Psoas muscle (tissue), 8 donors: ENCODE measurements around the gene BCAS4. TPM values are rescaled to one million over a fixed set of nuclear protein-coding genes. Genes with fewer than 3 reads are reported as not detected.

ENCODE experiments used
- ATAC-seq, 4 donors: fragments of 200-7000 bp; cut with Tn5 transposase; one replicate each; pipeline ENCODE4 v1.9.1; 2020; ENCODE audit warnings: moderate library complexity in 3 of 4, mild to moderate bottlenecking in 2 of 4
- DNase-seq, 2 donors: peaks; one replicate each; pipeline ENCODE4 v3.0.0-alpha.2; 2020
- H3K27ac ChIP-seq: fragments of 200-600 bp; one replicate; pipeline ENCODE4 v1.8.0; 2022
- H3K27me3 ChIP-seq, 3 donors: fragments of 200-600 bp in 1 of 3; one replicate each; pipeline versions ENCODE4 v1.6.1 to v1.8.0; 2013 to 2022; ENCODE audit warnings: low read length in 2 of 3, mild to moderate bottlenecking in 2 of 3, moderate library complexity in 1 of 3; ENCODE audit not compliant: insufficient read depth in 3 of 3
- H3K36me3 ChIP-seq, 2 donors: fragments of 200-600 bp in 1 of 2; one replicate each; pipeline versions ENCODE4 v1.6.1 to v1.8.0; 2013 to 2022; ENCODE audit warnings: low read depth in 1 of 2, mild to moderate bottlenecking in 1 of 2, moderate library complexity in 1 of 2; ENCODE audit not compliant: insufficient read depth in 1 of 2
- H3K4me1 ChIP-seq: fragments of 200-600 bp; one replicate; pipeline ENCODE4 v1.8.0; 2022
- H3K4me3 ChIP-seq: fragments of 200-600 bp; one replicate; pipeline ENCODE4 v1.8.0; 2022; ENCODE audit warnings: mild to moderate bottlenecking
- H3K9me3 ChIP-seq: fragments of 200-600 bp; one replicate; pipeline ENCODE4 v1.8.0; 2022
- WGBS, 3 donors: extraction: QIAGEN DNeasy Blood & Tissue Kit; methylation state at CpG; one replicate each; pipeline versions ENCODE4 v1.1.6 to v1.1.7; 2013; 5-methylcytosine and 5-hydroxymethylcytosine counted together
- intact Hi-C, 2 donors: fragments of 100-400 bp; cut with DNase I; formaldehyde crosslinking; loops; one replicate each; pipeline versions ENCODE4 v1.11.0 to v1.14.2; 2022
- long read RNA-seq, 2 donors: library from polyadenylated mRNA; unstranded; transcript quantifications; one replicate each; pipeline ENCODE4 v2.0.0, GENCODE V29; 2021
- polyA plus RNA-seq, 3 donors: library from polyadenylated mRNA; stranded (reverse); fragments of 200-250 nt; gene quantifications; one replicate each; pipeline ENCODE4 v1.2.3, GENCODE V29; 2013
- total RNA-seq, 4 donors: library from RNA; stranded (reverse); fragmentation: NEBNext Ultra II Directional in 2 of 4; extraction: Animal tissue kit (Norgen Biotek cat#: 25700) in 2 of 4; gene quantifications; one replicate each; pipeline versions ENCODE4 v1.2.1 to v1.2.4, GENCODE V29; 2021 to 2023
- TF ChIP-seq, protein P1 (sequence below): fragments of 200-600 bp; IDR thresholded peaks from one replicate; pipeline ENCODE4 v1.8.0; 2022; ENCODE audit warnings: antibody characterized with exemption
- donor health status: healthy with polysubstance abuse.
- donor health status: DM: no; HTN: no; CAD: no; lungs with moderate emphysema.
- donor health status: Bipolar disorder and iron deficiency.
- donor health status: healthy.
- donor health status: DM: yes; HTN: yes; CAD: no.
- donor health status: DM: no; HTN: no; CAD: no.
- donor health status: DM: no; HTN: no; CAD: no.
- donor health status: DM: yes; HTN: yes; CAD: no.

Gene BCAS4, protein sequence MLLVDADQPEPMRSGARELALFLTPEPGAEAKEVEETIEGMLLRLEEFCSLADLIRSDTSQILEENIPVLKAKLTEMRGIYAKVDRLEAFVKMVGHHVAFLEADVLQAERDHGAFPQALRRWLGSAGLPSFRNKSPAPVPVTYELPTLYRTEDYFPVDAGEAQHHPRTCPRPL
- total RNA-seq (1 to 10 TPM in 2 of 4 donors, under 1 TPM in 2; 0.24 to 1.9 (median 1.1) TPM), polyA plus RNA-seq (under 1 TPM; 0.28 to 0.38 (median 0.31) TPM)
- long read RNA-seq, donor 1, full-length matches to known transcripts: 1 of 3 reads
- long read RNA-seq, donor 1, partial matches to known transcripts: 0 of 3 reads
- long read RNA-seq, donor 1, other reads (novel, unspliced or antisense): 2 of 3 reads
- long read RNA-seq, donor 2: 0 reads

DNA sequence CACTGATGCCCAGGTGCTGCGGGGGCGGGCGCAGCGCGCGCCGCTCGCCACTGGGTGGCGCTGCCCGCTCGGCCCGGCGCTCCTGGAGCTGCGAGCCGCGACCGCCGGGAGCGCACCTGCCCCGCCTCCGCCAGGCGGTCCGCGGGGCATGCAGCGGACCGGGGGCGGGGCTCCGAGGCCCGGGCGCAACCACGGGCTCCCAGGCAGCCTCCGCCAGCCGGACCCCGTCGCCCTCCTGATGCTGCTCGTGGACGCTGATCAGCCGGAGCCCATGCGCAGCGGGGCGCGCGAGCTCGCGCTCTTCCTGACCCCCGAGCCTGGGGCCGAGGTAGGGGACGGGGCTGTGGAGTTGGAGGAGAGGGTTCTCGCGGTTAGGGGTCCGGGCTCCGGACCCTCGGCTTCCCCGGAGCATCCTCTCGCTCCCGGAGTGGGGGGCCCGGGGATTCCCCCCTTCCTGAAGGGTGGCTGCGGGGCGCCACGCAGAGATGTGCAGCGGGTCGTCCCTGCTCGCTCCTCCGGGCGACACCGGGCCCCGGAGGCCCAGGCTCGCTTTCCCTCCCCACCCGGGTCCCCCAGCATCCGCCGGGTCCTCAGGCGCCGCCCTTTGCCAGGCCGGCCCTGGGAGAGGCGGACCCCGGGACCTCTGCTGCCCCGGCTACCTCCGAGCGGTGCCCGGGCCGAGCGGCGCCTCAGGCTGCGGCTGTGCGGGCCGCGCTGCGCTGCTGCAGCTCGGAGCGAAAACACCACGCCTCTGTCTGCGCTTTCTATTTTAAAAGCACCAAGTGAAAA lies at the start of gene BCAS4:
BCAS4 (plus strand) TSS at position 216 of the 789 bp plus-strand sequence; CDS start at position 239, 23 bp downstream.
- no peaks in the 10 kb centered on the region for H3K9me3 ChIP-seq
- peak; percentile 92 to 96 (median 93) for ATAC-seq
- peak within 1 kb of the TSS; percentile 85 for H3K4me3 ChIP-seq
- peak; percentile 67 to 80 for DNase-seq
- no peak within 1 kb of the TSS for H3K27ac ChIP-seq
- H3K27me3 ChIP-seq: no peaks in the 10 kb centered on the region
- 0 to 1% (median 0%) methylated on average over 60 to 92 of the region's 92 CpGs for WGBS, 3 donors
- H3K4me1 ChIP-seq: peaks cover 4% of the 10 kb centered on the region
- intact Hi-C loops: loop anchor here (2.0 to 5.0 kb wide), 4 partner anchors 127 to 512 kb away; no protein-coding TSS in a partner anchor
- H3K36me3 ChIP-seq: no peaks in the 10 kb centered on the region
- TF ChIP-seq, protein P1, sequence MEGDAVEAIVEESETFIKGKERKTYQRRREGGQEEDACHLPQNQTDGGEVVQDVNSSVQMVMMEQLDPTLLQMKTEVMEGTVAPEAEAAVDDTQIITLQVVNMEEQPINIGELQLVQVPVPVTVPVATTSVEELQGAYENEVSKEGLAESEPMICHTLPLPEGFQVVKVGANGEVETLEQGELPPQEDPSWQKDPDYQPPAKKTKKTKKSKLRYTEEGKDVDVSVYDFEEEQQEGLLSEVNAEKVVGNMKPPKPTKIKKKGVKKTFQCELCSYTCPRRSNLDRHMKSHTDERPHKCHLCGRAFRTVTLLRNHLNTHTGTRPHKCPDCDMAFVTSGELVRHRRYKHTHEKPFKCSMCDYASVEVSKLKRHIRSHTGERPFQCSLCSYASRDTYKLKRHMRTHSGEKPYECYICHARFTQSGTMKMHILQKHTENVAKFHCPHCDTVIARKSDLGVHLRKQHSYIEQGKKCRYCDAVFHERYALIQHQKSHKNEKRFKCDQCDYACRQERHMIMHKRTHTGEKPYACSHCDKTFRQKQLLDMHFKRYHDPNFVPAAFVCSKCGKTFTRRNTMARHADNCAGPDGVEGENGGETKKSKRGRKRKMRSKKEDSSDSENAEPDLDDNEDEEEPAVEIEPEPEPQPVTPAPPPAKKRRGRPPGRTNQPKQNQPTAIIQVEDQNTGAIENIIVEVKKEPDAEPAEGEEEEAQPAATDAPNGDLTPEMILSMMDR: peak; percentile 95

DNA sequence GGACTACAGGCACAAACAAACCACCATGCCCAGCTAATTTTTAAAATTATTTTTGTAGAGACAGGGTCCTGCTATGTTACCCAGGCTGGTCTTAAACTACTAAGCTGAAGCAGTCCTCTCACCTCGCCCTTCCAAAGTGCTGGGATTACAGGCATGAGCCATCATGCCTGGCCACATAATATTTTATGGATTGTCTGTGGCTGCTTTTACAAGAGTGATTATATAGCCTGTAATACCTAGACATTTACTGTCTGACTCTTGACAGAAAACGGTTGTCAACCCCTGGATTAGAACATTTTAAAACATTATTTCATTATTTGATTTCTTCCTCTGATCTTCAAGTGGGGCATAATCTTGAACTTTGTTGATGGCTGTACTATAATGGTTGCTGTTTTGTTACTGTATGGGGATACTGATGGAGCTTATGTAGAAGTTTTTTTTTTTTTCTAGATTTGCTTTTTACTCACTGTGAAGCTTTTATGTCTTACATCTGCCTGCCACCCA lies 49.2 kb upstream of the BCAS4 start:
- no peak overlapping the region for H3K4me3 ChIP-seq
- no peaks in the 10 kb centered on the region for H3K27me3 ChIP-seq
- no peaks in the 10 kb centered on the region for H3K9me3 ChIP-seq
- H3K27ac ChIP-seq: peak overlapping the region; percentile 92
- no peak for ATAC-seq
- TF ChIP-seq, protein P1: no peak
- 86 to 95% (median 89%) methylated on average over 2 of the region's 2 CpGs for WGBS, 3 donors
- no peak for DNase-seq
- peaks cover 21% of the 10 kb centered on the region for H3K4me1 ChIP-seq
- H3K36me3 ChIP-seq: no peaks in the 10 kb centered on the region
- intact Hi-C loops: loop anchor here (5.0 to 10.0 kb wide), 3 partner anchors 83 to 561 kb away; no protein-coding TSS in a partner anchor

DNA sequence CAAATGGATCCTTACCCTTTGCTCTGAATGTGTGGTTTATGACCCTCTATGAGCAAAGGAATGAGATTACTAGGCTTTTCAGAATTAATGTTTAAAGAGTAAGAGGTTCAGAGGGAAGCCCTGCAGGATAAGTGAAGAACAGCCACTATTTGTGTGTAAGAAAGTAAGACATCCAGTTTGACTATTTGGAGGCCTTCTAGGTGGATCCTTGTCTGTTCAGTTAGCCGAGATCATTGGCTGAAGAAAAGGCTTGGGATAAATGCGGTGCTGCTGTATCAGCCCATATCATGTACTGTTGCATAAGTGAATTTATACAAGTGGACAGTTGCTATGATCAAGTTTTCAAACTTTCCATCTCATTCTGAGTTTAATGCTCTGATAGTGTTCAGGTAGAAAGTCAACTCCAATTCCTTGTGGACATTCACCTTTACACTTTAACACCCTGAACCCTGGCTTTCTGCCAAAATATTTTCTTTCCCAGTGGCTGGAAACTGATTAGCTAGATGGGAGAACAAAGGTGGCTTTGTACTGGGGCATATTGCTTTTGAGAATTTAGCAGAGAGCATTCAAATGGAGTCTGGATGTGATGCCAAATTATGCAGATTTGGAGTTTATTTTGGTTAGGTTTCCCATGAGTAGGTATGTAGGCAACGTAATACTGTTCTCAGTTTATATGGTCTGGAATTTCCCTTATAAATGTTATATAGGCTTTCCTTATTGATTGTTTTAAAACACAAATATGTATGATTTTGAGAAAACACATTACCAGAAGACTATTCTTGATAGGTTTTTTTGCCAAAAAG lies 48.5 kb upstream of the BCAS4 start:
- Histone ChIP-seq H3K4me3 (no peak overlapping the region), H3K27me3 (no peaks in the 10 kb centered on the region), H3K36me3 (no peaks in the 10 kb centered on the region), H3K4me1 (peaks cover 21% of the 10 kb centered on the region), H3K27ac (peak overlapping the region; percentile 92), H3K9me3 (no peaks in the 10 kb centered on the region)
- intact Hi-C loops: loop anchor here (5.0 to 10.0 kb wide), 3 partner anchors 84 to 562 kb away; no protein-coding TSS in a partner anchor
- DNase-seq: no peak
- 33 to 79% (median 43%) methylated on average over 3 of the region's 3 CpGs for WGBS, 3 donors
- TF ChIP-seq, protein P1: no peak
- no peak for ATAC-seq

DNA sequence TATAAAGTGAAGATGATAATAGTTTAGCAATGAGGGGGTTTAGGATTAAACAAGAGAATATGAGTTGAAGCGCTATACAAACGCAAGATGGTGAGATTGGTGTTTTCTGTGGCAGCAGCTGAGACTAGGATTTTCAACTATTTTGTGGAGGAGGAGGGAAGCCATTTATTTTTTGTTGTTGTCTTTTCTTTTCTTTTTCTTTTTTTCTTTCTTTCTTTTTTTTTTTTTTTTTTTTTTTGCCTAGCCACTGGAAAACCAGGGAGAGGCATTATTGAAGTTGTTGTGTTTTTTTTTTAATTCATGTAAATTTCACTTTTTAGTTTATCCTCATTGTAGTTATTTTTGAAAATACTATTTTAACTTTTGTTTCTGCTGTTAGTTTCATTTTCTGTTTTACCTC lies 47.6 kb upstream of the BCAS4 start:
- H3K27ac ChIP-seq: no peak overlapping the region
- no peak for DNase-seq
- TF ChIP-seq, protein P1: no peak
- H3K36me3 ChIP-seq: no peaks in the 10 kb centered on the region
- WGBS, 3 donors: 95 to 98% (median 97%) methylated on average over 2 of the region's 2 CpGs
- no peaks in the 10 kb centered on the region for H3K27me3 ChIP-seq
- intact Hi-C loops: loop anchor here (5.0 to 10.0 kb wide), 3 partner anchors 85 to 562 kb away; no protein-coding TSS in a partner anchor
- peaks cover 21% of the 10 kb centered on the region for H3K4me1 ChIP-seq
- H3K4me3 ChIP-seq: no peak overlapping the region
- no peaks in the 10 kb centered on the region for H3K9me3 ChIP-seq
- ATAC-seq: no peak
